Umbilical cord (tissue), 2 donors: ENCODE measurements around the gene MAEA. TPM values are rescaled to one million over a fixed set of nuclear protein-coding genes. Genes with fewer than 3 reads are reported as not detected.
"Not testable (repeated sequence)": the region's sequence is repeated elsewhere in the genome, so short reads cannot be mapped to it uniquely, and the experiment has no call there.

Source experiments
- DNase-seq: peaks from one replicate; pipeline ENCODE4 v3.0.0-alpha.2; 2015; ENCODE audit warnings: low spot score
- total RNA-seq: library from RNA; depleted of rRNA; stranded (reverse); fragments of >200 nt; gene quantifications from one replicate; pipeline ENCODE4 v1.2.3, GENCODE V29; 2014; ENCODE audit warnings: low replicate concordance; ENCODE audit not compliant: insufficient read depth

MAEA gene
- total RNA-seq, 1 donor from 2014 or later: 29.6 TPM

GRCh38 chr4:1318488-1319213, 29.0 kb downstream of the MAEA start:
- no peak for DNase-seq

- no peak for DNase-seq
Observed at GRCh38 chr4:1321486-1321885, 31.8 kb downstream of the MAEA start.

GRCh38 chr4:1321946-1322650, 32.4 kb downstream of the MAEA start:
- no peak for DNase-seq

GRCh38 chr4:1323280-1323634, 33.6 kb downstream of the MAEA start:
- DNase-seq: no peak

DNA sequence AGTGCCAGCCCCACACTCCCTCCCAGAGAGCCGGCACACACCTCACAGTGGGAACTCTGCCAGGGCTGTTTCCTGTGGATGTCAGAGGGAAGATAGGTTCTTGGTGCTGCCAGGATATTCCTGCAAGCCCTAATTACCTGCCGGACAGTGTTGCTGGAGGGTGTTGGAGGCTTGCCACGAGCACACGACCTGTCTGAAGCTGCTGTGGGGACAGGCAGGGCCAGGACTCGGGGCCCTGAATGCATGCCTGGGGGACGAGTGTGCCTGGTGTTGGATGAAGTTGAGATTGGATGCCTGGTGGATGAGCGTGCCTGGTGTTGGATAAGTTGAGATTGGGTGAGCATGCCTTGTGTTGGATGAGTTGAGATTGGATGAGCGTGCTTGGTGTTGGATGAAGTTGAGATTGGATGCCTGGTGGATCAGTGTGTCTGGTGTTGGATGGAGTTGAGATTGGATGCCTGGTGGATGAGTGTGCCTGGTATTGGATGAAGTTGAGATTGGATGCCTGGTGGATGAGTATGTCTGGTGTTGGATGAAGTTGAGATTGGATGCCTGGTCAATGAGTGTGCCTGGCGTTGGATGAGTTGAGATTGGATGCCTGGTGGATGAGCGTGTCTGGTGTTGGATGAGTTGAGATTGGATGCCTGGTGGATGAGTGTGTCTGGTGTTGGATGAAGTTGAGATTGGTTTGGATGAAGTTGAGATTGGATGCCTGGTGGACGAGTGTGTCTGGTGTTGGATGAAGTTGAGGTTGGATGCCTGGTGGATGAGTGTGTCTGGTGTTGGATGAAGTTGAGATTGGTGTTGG, 34.1 kb downstream of the MAEA start:
- no peak for DNase-seq

DNA sequence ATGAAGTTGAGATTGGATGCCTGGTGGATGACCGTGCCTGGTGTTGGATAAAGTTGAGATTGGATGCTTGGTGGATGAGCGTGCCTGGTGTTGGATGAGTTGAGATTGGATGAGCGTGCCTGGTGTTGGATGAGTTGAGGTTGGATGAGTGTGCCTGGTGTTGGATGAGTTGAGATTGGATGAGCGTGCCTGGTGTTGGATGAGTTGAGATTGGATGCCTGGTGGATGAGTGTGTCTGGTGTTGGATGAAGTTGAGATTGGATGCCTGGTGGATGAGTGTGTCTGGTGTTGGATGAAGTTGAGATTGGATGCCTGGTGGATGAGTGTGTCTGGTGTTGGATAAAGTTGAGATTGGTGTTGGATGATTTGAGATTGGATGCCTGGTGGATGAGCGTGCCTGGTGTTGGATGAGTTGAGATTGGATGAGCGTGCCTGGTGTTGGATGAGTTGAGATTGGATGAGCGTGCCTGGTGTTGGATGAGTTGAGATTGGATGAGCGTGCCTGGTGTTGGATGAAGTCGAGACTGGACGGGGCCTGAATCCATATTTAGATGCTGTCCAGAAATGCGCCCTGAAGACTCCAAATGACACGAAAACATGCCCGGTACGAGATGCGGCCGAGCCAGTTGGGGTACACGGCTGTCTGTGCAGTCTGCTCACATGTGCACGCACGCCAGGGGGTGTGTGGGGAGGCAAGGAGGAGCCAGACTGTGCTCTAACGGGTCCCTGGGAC, 34.9 kb downstream of the MAEA start:
- DNase-seq: not testable (repeated sequence)

GRCh38 chr4:1325176-1325480, 35.4 kb downstream of the MAEA start:
- DNase-seq: no peak

- no peak for DNase-seq
Observed at GRCh38 chr4:1325681-1326635, 36.3 kb downstream of the MAEA start.

DNA sequence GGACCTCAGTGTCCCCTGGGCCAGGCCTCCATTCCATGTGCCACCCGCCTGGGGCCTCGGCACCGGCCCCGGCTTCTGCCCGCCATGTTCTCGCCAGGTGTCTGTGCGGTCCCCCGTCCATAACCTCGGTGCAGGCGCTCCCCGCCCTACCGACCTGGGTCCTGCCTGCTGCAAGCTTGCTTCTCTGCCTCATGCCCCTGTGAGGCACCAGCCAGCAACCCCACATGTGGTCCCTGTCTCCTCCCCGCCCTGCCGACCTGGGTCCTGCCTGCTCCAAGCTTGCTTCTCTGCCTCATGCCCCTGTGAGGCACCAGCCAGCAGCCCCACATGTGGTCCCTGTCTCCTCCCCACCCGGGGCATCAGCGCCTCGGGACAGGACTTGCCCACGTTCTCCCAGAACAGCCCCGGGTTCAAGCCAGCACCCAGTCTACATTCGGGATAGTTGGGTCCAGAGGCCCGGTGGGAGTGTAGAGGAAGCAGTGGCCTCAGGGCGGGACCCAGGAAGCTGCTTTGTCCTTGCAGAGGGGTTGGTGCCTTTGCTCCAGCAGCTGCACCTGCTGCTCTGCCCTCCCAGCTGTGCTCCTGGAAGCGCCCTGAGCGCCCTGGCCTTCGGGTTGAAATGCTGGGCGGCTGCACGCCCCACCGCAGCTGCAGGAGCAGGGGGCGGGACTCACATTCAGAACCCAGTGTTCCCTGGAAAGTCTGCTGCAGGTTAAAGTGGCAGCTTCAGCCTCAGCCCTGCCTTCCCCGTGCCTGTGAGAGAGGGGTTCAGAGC, 37.2 kb downstream of the MAEA start:
- no peak for DNase-seq

- no peak for DNase-seq
Observed at GRCh38 chr4:1327526-1328266, 38.0 kb downstream of the MAEA start.

DNA sequence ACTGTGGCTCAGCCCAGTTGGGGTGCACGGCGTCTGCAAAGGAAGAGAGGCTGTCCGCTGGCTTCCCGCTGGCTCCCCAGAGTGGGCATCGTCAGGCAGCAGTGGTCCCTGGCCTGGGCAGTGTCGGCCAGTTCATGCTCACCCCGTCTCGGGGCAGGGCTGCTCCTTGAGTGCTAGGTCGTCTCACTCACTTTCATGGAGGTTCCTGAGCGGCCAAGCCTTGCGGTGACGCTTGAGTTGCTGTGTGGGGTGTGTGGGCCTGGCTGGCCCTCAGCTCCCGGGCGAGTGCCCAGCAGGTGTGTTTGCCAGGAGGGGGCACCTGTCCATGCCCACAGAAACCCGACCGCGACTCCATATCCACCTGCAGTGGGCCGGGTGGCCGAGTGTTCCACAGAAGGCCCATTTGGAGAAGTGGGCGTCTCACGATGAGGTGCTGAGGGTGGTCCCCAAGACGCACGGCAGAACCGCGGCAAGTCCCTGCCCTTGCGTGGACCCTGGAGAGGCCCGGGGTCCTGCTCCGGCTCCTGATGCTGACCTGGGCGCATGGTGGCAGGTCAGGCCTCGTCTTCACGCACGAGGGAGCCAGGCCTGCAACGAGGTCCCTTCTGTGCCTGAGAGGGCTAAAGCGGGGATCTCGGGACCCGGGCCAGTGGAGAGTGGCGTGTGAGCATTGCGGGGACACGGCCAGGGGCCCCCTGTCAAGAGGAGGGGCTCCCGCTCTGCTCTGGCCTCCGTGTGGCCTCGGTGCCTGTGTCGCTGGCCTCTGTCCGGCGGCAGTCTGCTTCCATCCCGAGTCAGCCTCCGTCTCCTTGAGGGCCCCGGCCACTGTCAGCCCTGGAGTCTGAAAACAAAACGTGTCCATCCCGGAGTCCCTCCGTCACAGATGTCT, 38.8 kb downstream of the MAEA start:
- no peak for DNase-seq

- DNase-seq: no peak
Observed at GRCh38 chr4:1329408-1330371, 40.0 kb downstream of the MAEA start.

- no peak for DNase-seq
Observed at GRCh38 chr4:1330761-1331590, 41.3 kb downstream of the MAEA start.

- DNase-seq: no peak
Observed at GRCh38 chr4:1331591-1332353, 42.1 kb downstream of the MAEA start.

DNA sequence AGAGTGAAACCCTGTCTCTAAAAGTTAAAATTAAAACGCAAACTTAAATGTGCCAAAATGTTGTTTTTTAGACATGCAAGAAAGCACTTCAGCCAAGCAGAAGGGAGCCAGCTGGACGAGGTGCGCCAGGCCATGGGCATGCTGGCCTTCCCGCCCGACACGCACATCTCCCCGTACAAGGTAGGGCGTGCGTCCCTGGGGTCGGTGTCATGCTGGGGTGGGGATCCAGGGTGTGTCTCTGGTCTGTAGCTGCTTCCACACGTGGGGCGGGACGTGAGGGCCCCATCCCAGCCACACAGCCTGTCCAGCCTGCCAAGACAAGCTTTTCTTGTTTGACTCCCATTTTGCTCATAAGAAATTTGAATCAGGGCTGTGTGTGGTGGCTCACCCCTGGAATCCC, 43.0 kb downstream of the MAEA start:
- DNase-seq: no peak
